Activated CD4-positive, alpha-beta T cell treated with anti-CD3 and anti-CD28 coated beads for 1 hour (primary cell): Measurements from ENCODE around the gene USP31.
A peak's percentile ranks its signal among the peaks of the same experiment; 100 is the strongest.
"Not testable (repeated sequence)": the region's sequence is repeated elsewhere in the genome, so short reads cannot be mapped to it uniquely, and the experiment has no call there.

Source experiments
- DNase-seq: peaks from one replicate; pipeline ENCODE4 v3.0.0-alpha.2; 2020

The USP31 gene

GRCh38 chr16:23155445-23156049, 6.3 kb upstream of the USP31 start:
- DNase-seq, result no peak

GRCh38 chr16:23152386-23153178, 3.3 kb upstream of the USP31 start:
- DNase-seq, result no peak

DNA sequence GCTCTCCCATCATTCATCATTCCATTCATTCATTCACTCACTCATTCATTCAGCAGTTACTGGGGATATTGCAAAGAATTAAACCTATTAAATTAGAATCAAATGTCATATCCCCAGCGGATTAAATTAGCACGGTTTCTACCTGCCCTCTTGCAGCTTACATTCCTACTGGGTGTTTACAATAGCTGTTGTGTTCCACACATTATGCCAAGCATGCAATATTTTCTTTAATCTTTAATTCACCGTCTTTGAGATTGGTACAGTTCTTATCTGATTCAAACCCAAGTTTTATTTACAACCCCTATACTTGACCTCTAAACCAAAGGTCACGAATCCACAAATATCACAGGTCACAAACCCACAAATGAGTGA, 727 bp upstream of the USP31 start:
- DNase-seq, result no peak

- peak; percentile 31 for DNase-seq
Measured at GRCh38 chr16:23148513-23149266, 562 bp downstream of the USP31 start.

DNA sequence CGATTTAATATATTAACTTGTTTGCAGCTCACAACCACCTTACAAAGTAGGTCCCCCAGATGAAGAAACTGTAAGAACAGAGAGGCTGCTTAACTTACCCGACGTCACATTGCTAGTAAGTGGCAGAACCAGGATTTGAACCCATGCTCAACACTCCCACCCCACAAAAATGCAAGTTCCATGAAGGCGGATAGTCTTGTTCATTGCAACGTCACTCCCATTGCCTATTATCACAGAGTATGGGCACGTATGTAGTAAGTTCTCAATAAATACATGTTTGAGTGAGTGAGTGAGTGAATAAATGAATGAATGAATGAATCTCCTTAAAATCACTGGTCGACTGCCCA, 1.1 kb downstream of the USP31 start:
- DNase-seq, result no peak

DNA sequence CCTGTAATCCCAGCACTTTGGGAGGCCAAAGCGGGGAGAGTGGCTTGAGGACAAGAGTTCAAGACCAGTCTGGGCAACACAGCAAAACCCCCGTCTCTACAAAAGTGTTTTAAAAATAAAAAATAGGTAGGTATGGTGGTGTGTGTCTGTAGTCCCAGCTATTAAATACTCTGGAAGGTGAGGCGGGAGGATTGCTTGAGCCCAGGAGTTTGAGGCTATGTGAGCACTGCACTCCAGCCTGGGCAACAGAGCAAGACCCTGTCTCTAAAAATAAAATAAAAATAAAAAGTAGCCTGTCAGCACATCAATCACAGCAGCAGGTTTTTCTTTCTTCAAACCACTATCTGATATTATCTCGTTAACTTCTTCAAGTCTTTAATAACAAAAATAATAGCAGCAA, 1.6 kb downstream of the USP31 start:
- no peak for DNase-seq

DNA sequence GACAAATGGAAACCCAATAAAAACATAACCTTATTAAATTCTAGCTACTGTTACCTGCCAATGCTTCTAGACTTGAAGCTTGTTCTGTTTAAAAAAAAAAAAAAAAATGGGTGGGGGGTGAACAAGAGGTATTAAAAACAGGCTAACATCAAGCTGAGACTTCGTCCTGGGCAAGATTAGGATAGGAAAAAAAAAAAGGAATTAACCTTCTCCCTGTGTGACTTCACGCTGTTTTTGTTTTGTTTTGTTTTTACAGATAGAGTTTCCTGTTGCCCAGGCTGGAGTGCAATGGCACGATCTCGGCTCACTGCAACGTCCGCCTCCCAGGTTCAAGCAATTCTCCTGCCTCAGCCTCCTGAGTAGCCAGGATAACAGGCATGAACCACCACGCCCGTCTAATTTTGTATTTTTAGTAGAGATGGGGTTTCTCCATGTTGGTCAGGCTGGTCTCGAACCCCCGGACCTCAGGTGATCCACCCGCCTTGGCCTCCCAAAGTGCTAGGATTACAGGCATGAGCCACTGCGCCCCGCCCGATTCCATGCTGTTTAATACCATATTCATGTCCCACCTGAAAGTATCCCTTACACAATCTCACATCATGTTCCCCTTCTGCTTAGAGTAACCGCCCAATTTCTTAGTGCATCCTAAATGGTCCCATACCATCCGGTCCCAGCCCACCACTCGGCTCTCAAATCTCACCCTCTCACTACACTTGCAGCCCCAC, 2.2 kb downstream of the USP31 start:
- no peak for DNase-seq

GRCh38 chr16:23145608-23146007, 3.6 kb downstream of the USP31 start:
- DNase-seq, result no peak

DNA sequence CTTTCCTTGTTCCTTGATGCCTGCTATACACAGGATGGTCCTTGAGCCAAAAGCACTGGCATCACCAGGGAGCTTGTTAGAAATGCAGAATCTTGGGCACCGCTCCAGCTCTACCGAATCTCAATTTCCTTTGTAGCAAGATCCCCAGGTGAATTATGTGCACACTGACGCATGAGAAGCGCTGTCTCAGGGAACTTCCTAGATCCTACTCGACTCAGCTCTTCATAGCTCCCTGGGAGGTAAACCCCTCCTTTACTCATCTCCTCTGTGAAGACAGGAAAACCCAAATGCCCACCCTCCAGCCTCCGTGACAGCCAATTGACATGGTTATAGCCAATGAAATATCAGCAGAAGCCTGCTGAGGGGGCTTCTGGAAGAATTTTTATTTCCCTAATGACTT, 4.1 kb downstream of the USP31 start:
- DNase-seq, result no peak

DNA sequence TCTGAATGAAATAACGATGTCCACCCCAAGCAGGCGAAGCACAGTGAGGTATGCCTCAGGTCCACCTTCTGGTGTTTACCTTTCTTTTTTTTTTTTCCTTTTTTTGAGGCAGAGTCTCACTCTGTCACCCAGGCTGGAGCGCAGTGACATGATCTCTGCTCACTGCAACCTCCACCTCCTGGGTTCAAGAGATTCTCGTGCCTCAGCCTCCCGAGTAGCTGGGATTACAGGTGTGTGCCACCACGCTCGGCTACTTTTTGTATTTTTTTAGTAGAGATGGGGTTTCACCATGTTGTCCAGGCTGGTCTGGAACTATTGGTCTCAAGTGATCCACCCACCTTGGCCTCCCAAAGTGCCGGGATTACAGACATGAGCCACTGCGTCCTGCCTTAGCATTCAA, 4.9 kb downstream of the USP31 start:
- DNase-seq, result not testable (repeated sequence)

DNA sequence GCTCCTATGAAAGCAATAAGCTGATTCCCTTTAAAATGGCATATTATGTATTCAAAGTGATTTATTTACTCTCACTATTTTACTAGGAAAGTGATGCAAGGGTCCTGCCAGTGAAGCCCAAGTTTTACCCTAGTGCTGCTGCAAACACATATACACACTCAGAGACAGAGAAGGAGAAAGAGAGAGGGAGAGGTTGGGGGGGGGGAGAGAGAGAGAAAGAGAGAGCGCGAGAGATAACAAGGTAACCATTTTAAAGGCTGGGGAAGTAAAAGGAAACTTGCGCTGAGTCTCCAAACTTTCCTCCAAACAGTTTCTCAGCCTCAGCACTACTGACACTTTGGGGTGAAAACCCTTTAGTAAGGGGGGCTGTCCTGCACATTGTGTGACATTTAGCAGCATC, 5.9 kb downstream of the USP31 start:
- no peak for DNase-seq

- no peak for DNase-seq
Measured at GRCh38 chr16:23141959-23142740, 7.1 kb downstream of the USP31 start.

GRCh38 chr16:23141500-23141899, 7.8 kb downstream of the USP31 start:
- DNase-seq, result no peak

DNA sequence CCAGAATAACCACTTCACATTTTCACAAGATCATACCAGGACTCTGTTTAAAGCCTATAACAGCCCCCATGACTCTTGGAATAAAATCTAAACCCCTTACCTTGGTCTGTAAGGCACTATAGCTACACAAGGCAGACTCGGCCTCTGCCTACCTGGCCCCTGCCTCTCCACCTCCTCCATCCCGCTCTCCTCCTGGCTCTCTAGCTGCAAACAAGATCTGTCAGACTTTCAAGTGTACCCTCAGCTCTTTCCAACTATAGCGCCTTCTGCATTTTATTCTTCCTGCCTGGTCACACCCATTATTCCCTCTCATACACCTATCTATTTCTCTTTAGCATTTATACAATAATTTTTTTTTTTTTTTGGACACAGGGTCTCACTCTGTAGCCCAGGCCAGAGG, 8.2 kb downstream of the USP31 start:
- no peak for DNase-seq

- DNase-seq, result no peak
Measured at GRCh38 chr16:23140107-23140506, 9.1 kb downstream of the USP31 start.

DNA sequence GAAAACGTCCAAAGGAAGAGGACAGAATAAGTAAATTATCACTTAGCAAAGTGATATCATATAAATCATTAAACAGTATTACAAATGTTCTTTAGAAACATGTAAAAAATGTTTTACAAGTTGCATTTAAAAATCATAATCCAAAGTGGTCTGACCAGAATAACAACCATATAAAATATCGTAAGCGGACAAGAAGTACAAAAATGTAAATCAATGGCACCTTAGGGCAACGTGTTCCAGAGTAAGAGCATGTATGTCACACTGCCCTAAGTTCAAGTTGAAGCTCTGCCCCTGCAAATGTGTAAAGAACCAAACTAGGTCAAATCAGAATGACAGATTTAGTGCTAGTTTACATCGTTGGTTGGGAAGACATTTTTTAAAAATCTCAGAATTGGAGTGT, 11.4 kb downstream of the USP31 start:
- DNase-seq, result no peak

- DNase-seq, result no peak
Measured at GRCh38 chr16:23137256-23137655, 12.0 kb downstream of the USP31 start.

- DNase-seq, result no peak
Measured at GRCh38 chr16:23134274-23134673, 15.0 kb downstream of the USP31 start.

DNA sequence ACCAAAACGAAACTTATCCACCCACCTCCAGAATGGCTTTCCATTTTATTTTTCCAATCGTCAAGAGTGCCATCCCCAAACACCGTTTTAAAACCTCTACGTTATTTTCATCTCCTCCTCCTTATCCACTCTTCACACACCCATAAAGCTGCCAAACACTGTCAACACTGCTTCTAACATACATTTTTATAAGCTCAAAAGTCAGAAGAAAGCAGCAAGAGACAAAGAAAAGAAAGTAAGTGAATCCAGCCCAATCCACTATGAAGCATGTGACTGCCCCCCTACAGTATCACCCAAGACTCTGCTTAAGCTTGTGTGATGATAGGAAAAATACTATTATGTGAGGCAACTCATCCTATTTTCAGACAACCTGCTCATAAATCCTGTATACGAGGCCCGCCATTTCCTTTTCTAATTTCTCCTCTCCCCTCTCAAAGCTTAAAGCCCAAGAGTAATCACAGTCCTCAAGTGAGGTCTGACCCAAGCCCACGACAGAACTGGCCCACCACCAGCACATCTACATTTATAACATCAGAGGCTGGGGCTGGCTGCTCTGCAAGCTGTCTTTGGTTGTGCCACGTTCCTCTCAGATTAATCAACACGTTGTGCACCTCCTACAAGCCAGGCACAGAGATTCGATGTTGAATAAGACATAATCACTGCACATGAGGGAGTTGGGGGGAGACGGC, 16.3 kb downstream of the USP31 start:
- no peak for DNase-seq

DNA sequence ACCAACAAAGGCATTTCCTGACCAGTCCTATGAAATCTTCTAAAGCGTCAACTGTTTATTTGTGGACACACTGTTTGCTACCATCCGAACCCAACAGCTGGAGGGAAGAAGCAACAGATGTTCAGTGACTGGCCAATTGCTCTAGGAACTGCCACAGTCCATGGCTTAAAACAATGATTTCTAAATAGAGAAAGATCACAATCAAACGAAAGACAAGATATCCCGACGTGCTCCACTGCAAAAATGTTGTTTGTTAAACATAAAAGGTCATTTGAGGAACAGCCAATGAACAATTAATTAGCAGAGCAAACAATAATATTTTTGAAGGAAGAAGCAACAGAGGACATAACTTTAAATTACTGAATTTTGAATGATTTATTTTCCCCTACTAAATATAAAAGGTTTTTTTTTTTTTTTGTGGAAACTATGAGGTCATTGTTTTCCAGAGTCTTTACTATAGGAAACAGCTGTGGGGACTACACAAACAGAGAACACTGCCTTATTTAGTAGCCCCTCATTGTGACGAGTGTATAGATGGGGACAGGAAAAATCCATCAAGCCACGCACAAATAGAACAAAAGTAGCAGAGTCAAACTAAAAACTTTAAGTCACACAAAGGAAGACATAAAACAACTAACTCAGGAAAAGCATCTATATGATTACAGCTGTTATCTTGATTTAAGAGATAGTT, 17.2 kb downstream of the USP31 start:
- DNase-seq, result no peak

GRCh38 chr16:23131436-23131835, 17.8 kb downstream of the USP31 start:
- no peak for DNase-seq

- no peak for DNase-seq
Measured at GRCh38 chr16:23131036-23131435, 18.2 kb downstream of the USP31 start.
